Psoas muscle (tissue), 8 donors: ENCODE measurements around the gene SPAG16. TPM values are rescaled to one million over a fixed set of nuclear protein-coding genes. Genes with fewer than 3 reads are reported as not detected.

ENCODE experiments used
- ATAC-seq, 4 donors: fragments of 200-7000 bp; cut with Tn5 transposase; one replicate each; pipeline ENCODE4 v1.9.1; 2020; ENCODE audit warnings: moderate library complexity in 3 of 4, mild to moderate bottlenecking in 2 of 4
- DNase-seq, 2 donors: peaks; one replicate each; pipeline ENCODE4 v3.0.0-alpha.2; 2020
- H3K27ac ChIP-seq: fragments of 200-600 bp; one replicate; pipeline ENCODE4 v1.8.0; 2022
- H3K27me3 ChIP-seq, 3 donors: fragments of 200-600 bp in 1 of 3; one replicate each; pipeline versions ENCODE4 v1.6.1 to v1.8.0; 2013 to 2022; ENCODE audit warnings: low read length in 2 of 3, mild to moderate bottlenecking in 2 of 3, moderate library complexity in 1 of 3; ENCODE audit not compliant: insufficient read depth in 3 of 3
- H3K36me3 ChIP-seq, 2 donors: fragments of 200-600 bp in 1 of 2; one replicate each; pipeline versions ENCODE4 v1.6.1 to v1.8.0; 2013 to 2022; ENCODE audit warnings: low read depth in 1 of 2, mild to moderate bottlenecking in 1 of 2, moderate library complexity in 1 of 2; ENCODE audit not compliant: insufficient read depth in 1 of 2
- H3K4me1 ChIP-seq: fragments of 200-600 bp; one replicate; pipeline ENCODE4 v1.8.0; 2022
- H3K4me3 ChIP-seq: fragments of 200-600 bp; one replicate; pipeline ENCODE4 v1.8.0; 2022; ENCODE audit warnings: mild to moderate bottlenecking
- H3K9me3 ChIP-seq: fragments of 200-600 bp; one replicate; pipeline ENCODE4 v1.8.0; 2022
- WGBS, 3 donors: extraction: QIAGEN DNeasy Blood & Tissue Kit; methylation state at CpG; one replicate each; pipeline versions ENCODE4 v1.1.6 to v1.1.7; 2013; 5-methylcytosine and 5-hydroxymethylcytosine counted together
- intact Hi-C, 2 donors: fragments of 100-400 bp; cut with DNase I; formaldehyde crosslinking; loops; one replicate each; pipeline versions ENCODE4 v1.11.0 to v1.14.2; 2022
- polyA plus RNA-seq, 3 donors: library from polyadenylated mRNA; stranded (reverse); fragments of 200-250 nt; gene quantifications; one replicate each; pipeline ENCODE4 v1.2.3, GENCODE V29; 2013
- total RNA-seq, 4 donors: library from RNA; stranded (reverse); fragmentation: NEBNext Ultra II Directional in 2 of 4; extraction: Animal tissue kit (Norgen Biotek cat#: 25700) in 2 of 4; gene quantifications; one replicate each; pipeline versions ENCODE4 v1.2.1 to v1.2.4, GENCODE V29; 2021 to 2023
- TF ChIP-seq, protein P1 (sequence below): fragments of 200-600 bp; IDR thresholded peaks from one replicate; pipeline ENCODE4 v1.8.0; 2022; ENCODE audit warnings: antibody characterized with exemption
- donor health status: healthy with polysubstance abuse.
- donor health status: DM: no; HTN: no; CAD: no; lungs with moderate emphysema.
- donor health status: Bipolar disorder and iron deficiency.
- donor health status: healthy.
- donor health status: DM: yes; HTN: yes; CAD: no.
- donor health status: DM: no; HTN: no; CAD: no.
- donor health status: DM: no; HTN: no; CAD: no.
- donor health status: DM: yes; HTN: yes; CAD: no.

SPAG16 gene
- total and polyA plus RNA-seq, 7 donors = 1.6 to 8.7 (median 4.3) TPM

DNA sequence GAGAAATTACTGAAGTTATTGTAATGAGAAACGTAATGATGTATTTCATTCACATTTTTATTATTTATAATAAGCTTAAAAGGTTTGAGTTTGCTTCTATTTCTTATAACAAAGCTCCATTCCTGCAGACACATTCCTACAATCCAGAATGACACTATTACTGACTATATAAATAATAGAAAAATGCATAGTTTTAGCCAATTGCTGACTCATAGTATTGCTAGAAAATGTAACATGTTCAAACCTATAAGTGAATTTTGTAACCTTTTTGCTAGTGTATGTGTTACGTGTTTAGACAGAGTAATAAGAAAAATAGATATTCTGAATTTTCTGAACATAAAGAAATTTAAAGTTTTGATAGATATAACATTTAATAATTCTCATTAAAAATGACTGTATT, 1117.3 kb downstream of the SPAG16 start:
- TF ChIP-seq, protein P1, sequence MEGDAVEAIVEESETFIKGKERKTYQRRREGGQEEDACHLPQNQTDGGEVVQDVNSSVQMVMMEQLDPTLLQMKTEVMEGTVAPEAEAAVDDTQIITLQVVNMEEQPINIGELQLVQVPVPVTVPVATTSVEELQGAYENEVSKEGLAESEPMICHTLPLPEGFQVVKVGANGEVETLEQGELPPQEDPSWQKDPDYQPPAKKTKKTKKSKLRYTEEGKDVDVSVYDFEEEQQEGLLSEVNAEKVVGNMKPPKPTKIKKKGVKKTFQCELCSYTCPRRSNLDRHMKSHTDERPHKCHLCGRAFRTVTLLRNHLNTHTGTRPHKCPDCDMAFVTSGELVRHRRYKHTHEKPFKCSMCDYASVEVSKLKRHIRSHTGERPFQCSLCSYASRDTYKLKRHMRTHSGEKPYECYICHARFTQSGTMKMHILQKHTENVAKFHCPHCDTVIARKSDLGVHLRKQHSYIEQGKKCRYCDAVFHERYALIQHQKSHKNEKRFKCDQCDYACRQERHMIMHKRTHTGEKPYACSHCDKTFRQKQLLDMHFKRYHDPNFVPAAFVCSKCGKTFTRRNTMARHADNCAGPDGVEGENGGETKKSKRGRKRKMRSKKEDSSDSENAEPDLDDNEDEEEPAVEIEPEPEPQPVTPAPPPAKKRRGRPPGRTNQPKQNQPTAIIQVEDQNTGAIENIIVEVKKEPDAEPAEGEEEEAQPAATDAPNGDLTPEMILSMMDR = no peak
- Histone ChIP-seq H3K27ac (no peak overlapping the region), H3K9me3 (no peaks in the 10 kb centered on the region), H3K4me1 (no peaks in the 10 kb centered on the region), H3K36me3 (no peaks in the 10 kb centered on the region), H3K27me3 (no peaks in the 10 kb centered on the region), H3K4me3 (no peak overlapping the region)
- WGBS, 3 donors = 55 to 59% (median 56%) methylated on average over 2 of the region's 2 CpGs
- DNase-seq (no peak), ATAC-seq (no peak)
- intact Hi-C loops = no loop called here

DNA sequence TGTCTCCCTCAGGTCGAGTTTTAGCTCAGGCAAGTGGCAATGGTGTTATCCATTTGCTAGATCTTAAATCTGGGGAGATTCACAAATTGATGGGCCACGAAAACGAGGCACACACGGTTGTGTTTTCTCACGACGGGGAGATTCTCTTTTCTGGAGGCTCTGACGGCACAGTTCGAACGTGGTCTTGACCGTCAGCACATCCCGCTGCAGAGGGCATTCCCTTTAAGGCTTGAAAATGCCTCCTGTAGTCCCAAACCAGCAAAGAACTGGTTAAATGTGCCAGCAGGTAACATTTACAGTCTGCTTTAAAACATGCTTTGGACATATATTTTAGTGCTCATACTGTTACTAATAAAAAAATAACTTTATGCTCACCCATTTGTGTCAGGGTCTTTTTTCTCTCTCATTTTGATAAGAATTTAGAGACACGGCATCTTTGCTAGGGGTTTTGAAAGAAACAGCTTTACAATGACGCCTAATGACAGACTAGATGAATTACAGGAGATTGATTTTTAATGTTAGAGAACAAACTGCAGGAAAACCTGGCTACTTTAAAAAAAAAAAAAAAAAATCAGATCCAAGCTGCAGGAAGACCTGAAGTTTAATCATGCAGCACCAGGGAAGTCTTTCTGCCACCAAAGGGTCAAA, 1126.0 kb downstream of the SPAG16 start:
- TF ChIP-seq, protein P1 = no peak
- Histone ChIP-seq H3K27ac (no peak overlapping the region), H3K27me3 (no peaks in the 10 kb centered on the region), H3K4me1 (no peaks in the 10 kb centered on the region), H3K4me3 (no peak overlapping the region), H3K36me3 (no peaks in the 10 kb centered on the region), H3K9me3 (no peaks in the 10 kb centered on the region)
- 33 to 40% (median 40%) methylated on average over 13 of the region's 13 CpGs for WGBS, 3 donors
- DNase-seq (no peak), ATAC-seq (no peak)
- intact Hi-C loops = no loop called here

DNA sequence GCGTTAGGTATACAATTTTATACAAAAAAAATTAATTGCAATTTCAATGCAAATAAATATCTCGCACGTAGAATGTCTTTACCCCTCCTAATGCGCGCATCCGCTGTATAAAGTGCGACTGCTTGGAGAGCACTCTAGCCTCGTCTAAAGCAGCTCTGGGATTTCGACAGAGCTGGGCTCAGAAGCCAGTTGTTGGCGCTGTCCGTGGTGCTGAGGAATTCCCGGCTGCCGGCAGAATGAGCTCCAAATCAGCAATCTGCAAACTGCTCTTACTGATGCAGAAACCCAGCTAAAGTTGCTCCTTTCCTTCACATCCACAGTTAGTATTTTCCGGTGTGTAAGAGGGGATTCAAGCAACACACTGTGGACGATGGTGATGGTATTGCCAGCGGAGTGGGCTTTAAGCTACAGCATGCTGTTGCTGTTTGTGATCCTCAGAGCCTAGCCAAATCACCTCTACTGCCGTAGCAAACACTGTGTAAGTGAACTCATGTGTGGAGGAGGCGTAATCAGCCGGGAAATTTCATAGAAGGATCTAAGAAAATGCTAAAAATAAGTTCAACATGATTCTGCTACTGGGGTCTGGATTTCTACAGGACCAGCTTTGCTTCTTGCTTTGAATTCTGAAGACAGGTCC, 1126.8 kb downstream of the SPAG16 start, which contains the start of gene VWC2L:
VWC2L (plus strand) TSS at position 137 of the 637 bp plus-strand sequence. CDS start 3,140 bp downstream, outside the sequence.
- Histone ChIP-seq H3K27me3 (no peaks in the 10 kb centered on the region), H3K4me1 (no peaks in the 10 kb centered on the region), H3K4me3 (no peak within 1 kb of the TSS), H3K9me3 (no peaks in the 10 kb centered on the region), H3K36me3 (no peaks in the 10 kb centered on the region), H3K27ac (no peak within 1 kb of the TSS)
- ATAC-seq = peak in 3 of 4 donors; percentile 52 to 73 (median 71)
- 11 to 13% (median 12%) methylated on average over 19 of the region's 19 CpGs for WGBS, 3 donors
- intact Hi-C loops = no loop called here
- TF ChIP-seq, protein P1 = no peak
- peak; percentile 54 to 75 for DNase-seq

DNA sequence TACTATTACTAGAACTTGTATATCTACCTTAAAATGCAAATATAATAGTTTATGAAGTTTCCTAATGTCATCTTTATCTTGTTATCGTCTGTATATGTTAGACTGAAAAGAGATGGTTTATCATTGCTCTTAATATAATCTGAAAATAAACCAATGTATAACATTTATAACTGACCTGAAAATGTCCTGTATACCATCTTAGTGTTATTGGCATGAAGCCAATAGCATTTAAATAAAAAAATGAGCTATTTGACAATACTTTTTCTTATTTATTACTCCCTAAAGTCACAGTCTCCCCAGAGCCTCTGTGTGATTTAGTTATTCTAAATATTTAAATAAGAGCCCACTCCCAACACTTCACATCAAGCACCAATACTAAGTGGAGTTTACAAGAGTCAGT, 1128.4 kb downstream of the SPAG16 start:
- Histone ChIP-seq H3K36me3 (no peaks in the 10 kb centered on the region), H3K27ac (no peak overlapping the region), H3K4me3 (no peak overlapping the region), H3K27me3 (no peaks in the 10 kb centered on the region), H3K9me3 (no peaks in the 10 kb centered on the region), H3K4me1 (no peaks in the 10 kb centered on the region)
- 73 to 82% (median 80%) methylated on average over 1 of the region's 1 CpG for WGBS, 3 donors
- TF ChIP-seq, protein P1 = no peak
- intact Hi-C loops = no loop called here
- no peak for DNase-seq
- no peak for ATAC-seq
